ENCODE results near the gene NFE2L2.

DNA sequence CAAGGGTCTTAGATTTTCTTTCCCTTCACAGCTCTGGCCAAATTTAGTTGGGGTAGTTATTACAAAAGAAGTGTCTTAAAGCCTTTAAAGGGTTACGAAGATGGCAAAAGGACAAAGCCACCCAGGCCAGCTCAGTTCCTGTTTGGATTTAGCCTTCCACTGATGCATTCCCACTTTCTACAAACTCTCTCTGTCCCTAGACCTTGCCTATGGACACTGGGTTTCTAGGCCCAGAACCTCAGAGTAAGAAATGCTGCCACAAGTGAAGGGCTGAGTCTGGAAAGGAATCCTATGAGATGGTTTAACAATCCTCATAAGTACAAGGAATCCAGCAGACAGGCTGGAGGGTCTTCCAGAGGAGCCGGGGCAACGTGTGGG, 13.4 kb downstream of the NFE2L2 start:
- TF ChIP-seq, protein P1, sequence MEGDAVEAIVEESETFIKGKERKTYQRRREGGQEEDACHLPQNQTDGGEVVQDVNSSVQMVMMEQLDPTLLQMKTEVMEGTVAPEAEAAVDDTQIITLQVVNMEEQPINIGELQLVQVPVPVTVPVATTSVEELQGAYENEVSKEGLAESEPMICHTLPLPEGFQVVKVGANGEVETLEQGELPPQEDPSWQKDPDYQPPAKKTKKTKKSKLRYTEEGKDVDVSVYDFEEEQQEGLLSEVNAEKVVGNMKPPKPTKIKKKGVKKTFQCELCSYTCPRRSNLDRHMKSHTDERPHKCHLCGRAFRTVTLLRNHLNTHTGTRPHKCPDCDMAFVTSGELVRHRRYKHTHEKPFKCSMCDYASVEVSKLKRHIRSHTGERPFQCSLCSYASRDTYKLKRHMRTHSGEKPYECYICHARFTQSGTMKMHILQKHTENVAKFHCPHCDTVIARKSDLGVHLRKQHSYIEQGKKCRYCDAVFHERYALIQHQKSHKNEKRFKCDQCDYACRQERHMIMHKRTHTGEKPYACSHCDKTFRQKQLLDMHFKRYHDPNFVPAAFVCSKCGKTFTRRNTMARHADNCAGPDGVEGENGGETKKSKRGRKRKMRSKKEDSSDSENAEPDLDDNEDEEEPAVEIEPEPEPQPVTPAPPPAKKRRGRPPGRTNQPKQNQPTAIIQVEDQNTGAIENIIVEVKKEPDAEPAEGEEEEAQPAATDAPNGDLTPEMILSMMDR (conservative IDR thresholded peaks at IDR 0.05 in 1 of 2, IDR thresholded peaks at IDR 0.05 in 1 of 2; ENCODE audit: extremely low read depth in 1 of 2, insufficient read depth in 1 of 2, low read depth in 1 of 2, low read length in 2 of 2): no peak
- TF ChIP-seq EZH2 (IDR thresholded peaks at IDR 0.05; ENCODE audit: borderline replicate concordance, low read length): no peak

All from mammary epithelial cell (primary cell).